Right atrium auricular region (tissue), 2 donors: ENCODE measurements around the gene SPTB. TPM values are rescaled to one million over a fixed set of nuclear protein-coding genes. Genes with fewer than 3 reads are reported as not detected.

ENCODE experiments used
- DNase-seq: peaks from one replicate; pipeline ENCODE4 v3.0.0-alpha.2; 2019; ENCODE audit warnings: low spot score
- H3K27ac ChIP-seq, 2 donors: fragments of 200-600 bp; sonication (generic); 1 replicate in 1 of 2; 2 replicates in 1 of 2; pipeline ENCODE4 v1.5.1; 2016 to 2019
- H3K27me3 ChIP-seq, 2 donors: fragments of 200-600 bp; sonication (generic); one replicate each; pipeline versions ENCODE4 v1.5.1 to v1.6.0; 2017 to 2019
- H3K36me3 ChIP-seq: fragments of 200-600 bp; sonication (generic); one replicate; pipeline ENCODE4 v1.5.1; 2016
- H3K4me1 ChIP-seq, 2 donors: fragments of 200-600 bp; sonication (generic); one replicate each; pipeline versions ENCODE4 v1.5.1 to v1.6.0; 2017 to 2019
- H3K4me3 ChIP-seq, 2 donors: fragments of 200-600 bp; sonication (generic); 1 replicate in 1 of 2; 2 replicates in 1 of 2; pipeline ENCODE4 v1.5.1; 2017 to 2019; ENCODE audit warnings: mild to moderate bottlenecking in 1 of 2, moderate library complexity in 1 of 2
- H3K9me3 ChIP-seq, 2 donors: fragments of 200-600 bp; sonication (generic); one replicate each; pipeline ENCODE4 v1.5.1; 2019
- total RNA-seq, 2 donors: library from RNA; depleted of rRNA; stranded (reverse); fragments of >200 nt; gene quantifications; one replicate each; pipeline ENCODE4 v1.1.0, GENCODE V29; 2016
- TF ChIP-seq, protein P1 (sequence below), 2 donors: fragments of 200-600 bp; sonication (generic); IDR thresholded peaks; one replicate each; pipeline ENCODE4 v1.5.1; 2019; ENCODE audit warnings: antibody characterized with exemption in 2 of 2

Gene SPTB
- total RNA-seq, 2 donors from 2014 or later, result 84.4 to 102 TPM

GRCh38 chr14:64865109-64865508 lies 14.6 kb downstream of the SPTB start:
- DNase-seq, result no peak
- H3K27me3 ChIP-seq, result no peaks in the 10 kb centered on the region
- no peak overlapping the region for H3K27ac ChIP-seq
- no peaks in the 10 kb centered on the region for H3K9me3 ChIP-seq
- H3K4me3 ChIP-seq, result no peak overlapping the region
- H3K4me1 ChIP-seq, result peaks cover 0 to 5% of the 10 kb centered on the region in 2 donors
- H3K36me3 ChIP-seq, result no peaks in the 10 kb centered on the region
- TF ChIP-seq, protein P1, sequence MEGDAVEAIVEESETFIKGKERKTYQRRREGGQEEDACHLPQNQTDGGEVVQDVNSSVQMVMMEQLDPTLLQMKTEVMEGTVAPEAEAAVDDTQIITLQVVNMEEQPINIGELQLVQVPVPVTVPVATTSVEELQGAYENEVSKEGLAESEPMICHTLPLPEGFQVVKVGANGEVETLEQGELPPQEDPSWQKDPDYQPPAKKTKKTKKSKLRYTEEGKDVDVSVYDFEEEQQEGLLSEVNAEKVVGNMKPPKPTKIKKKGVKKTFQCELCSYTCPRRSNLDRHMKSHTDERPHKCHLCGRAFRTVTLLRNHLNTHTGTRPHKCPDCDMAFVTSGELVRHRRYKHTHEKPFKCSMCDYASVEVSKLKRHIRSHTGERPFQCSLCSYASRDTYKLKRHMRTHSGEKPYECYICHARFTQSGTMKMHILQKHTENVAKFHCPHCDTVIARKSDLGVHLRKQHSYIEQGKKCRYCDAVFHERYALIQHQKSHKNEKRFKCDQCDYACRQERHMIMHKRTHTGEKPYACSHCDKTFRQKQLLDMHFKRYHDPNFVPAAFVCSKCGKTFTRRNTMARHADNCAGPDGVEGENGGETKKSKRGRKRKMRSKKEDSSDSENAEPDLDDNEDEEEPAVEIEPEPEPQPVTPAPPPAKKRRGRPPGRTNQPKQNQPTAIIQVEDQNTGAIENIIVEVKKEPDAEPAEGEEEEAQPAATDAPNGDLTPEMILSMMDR (IDR thresholded peaks at IDR 0.05), result no peak

DNA sequence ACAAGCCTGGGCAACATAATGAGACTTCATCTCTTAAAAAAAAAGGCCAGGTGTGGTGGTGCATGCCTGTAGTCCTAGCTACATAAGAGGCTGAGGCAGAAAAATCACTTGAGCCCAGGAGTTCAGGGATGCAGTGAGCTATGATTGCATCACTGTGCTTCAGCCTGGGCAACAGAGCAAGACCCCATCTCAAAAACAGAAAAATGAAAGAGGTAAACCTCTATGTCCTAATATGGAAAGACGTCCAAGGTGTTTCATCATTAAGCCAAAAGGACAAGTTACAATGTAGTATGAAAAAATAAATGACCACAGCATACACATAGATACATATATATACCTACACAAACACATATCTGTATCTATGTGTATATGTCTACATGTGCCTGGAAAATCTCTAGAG lies 15.4 kb downstream of the SPTB start:
- TF ChIP-seq, protein P1 (IDR thresholded peaks at IDR 0.05), result no peak
- Histone ChIP-seq H3K4me1 (peaks cover 0 to 5% of the 10 kb centered on the region in 2 donors), H3K9me3 (no peaks in the 10 kb centered on the region), H3K4me3 (no peak overlapping the region), H3K27me3 (no peaks in the 10 kb centered on the region), H3K27ac (no peak overlapping the region), H3K36me3 (no peaks in the 10 kb centered on the region)
- no peak for DNase-seq

- no peak for DNase-seq
Observed at GRCh38 chr14:64861916-64862315, 17.8 kb downstream of the SPTB start.

GRCh38 chr14:64860039-64860438 lies 19.7 kb downstream of the SPTB start:
- no peaks in the 10 kb centered on the region for H3K4me1 ChIP-seq
- H3K9me3 ChIP-seq, result no peaks in the 10 kb centered on the region
- TF ChIP-seq, protein P1 (IDR thresholded peaks at IDR 0.05), result no peak
- no peak overlapping the region for H3K27ac ChIP-seq
- no peak for DNase-seq
- H3K36me3 ChIP-seq, result no peaks in the 10 kb centered on the region
- no peak overlapping the region for H3K4me3 ChIP-seq
- no peaks in the 10 kb centered on the region for H3K27me3 ChIP-seq

More at GRCh38 chr14:64861916-64862315, 17.8 kb downstream of the SPTB start:
- H3K4me3 ChIP-seq, result no peak overlapping the region
- H3K36me3 ChIP-seq, result no peaks in the 10 kb centered on the region
- no peak overlapping the region for H3K27ac ChIP-seq
- no peaks in the 10 kb centered on the region for H3K27me3 ChIP-seq
- no peaks in the 10 kb centered on the region for H3K4me1 ChIP-seq
- H3K9me3 ChIP-seq, result no peaks in the 10 kb centered on the region
- TF ChIP-seq, protein P1 (IDR thresholded peaks at IDR 0.05), result no peak

DNA sequence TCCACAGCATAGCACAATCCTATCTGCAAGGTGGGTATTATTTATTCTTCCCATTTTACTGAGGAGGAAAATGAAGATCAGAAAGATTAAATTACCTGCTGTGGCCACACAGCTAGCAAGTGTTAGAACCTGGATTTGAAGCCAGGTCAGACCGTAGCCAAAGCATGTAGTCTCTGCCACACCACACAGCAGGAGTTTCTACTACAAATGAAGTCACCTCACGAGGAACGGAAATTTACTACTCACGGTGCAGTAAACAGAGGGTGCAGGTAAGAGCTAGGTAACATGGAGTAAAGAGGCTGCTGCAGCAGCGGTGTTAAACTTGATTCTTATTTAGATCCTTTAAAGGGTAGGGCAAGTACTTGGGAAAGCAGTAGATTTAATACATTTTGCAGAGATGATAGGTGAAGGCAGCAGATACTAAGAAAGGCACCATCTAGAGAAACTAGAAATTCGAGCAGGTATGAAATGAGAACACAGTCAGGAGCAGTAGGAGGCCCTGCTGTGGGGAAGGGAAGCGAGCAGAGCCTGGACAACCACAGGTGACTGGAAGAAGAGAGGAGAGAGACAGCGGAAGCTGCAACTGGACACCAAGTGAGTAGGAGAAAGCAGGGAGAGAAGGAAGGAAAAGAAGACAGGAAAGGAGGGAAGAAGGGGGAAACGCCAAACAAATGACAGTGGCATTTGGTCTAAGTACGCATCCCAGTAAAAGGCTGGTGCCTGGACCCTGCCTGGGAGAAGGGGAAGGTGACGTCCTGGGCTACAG lies 21.5 kb downstream of the SPTB start:
- TF ChIP-seq, protein P1 (IDR thresholded peaks at IDR 0.05), result no peak
- no peak for DNase-seq
- no peaks in the 10 kb centered on the region for H3K9me3 ChIP-seq
- H3K4me1 ChIP-seq, result no peaks in the 10 kb centered on the region
- no peaks in the 10 kb centered on the region for H3K36me3 ChIP-seq
- no peaks in the 10 kb centered on the region for H3K27me3 ChIP-seq
- H3K27ac ChIP-seq, result no peak overlapping the region
- no peak overlapping the region for H3K4me3 ChIP-seq
